Fibroblast of villous mesenchyme (primary cell): ENCODE data around the gene NCOA1. TPM values are rescaled to one million over a fixed set of nuclear protein-coding genes. Genes with fewer than 3 reads are reported as not detected.
"Not testable (repeated sequence)": the region's sequence is repeated elsewhere in the genome, so short reads cannot be mapped to it uniquely, and the experiment has no call there.

Source experiments
- DNase-seq: peaks from one replicate; pipeline ENCODE4 v3.0.0-alpha.2; 2010; ENCODE audit warnings: low read depth
- H3K4me3 ChIP-seq: 2 replicates; pipeline ENCODE4 v1.5.1; 2011; ENCODE audit warnings: low read depth, mild to moderate bottlenecking, low read length
- total RNA-seq: library from RNA; depleted of rRNA; stranded (reverse); fragments of >200 nt; gene quantifications from 2 replicates; pipeline ENCODE4 v1.2.3, GENCODE V29; 2012
- TF ChIP-seq, protein P1 (sequence below): IDR thresholded peaks from 2 replicates; pipeline ENCODE4 v1.5.1; 2012; ENCODE audit warnings: low read depth, mild to moderate bottlenecking, low read length; ENCODE audit not compliant: insufficient read depth

NCOA1 gene
- total RNA-seq, 1 donor: 19.0 TPM

DNA sequence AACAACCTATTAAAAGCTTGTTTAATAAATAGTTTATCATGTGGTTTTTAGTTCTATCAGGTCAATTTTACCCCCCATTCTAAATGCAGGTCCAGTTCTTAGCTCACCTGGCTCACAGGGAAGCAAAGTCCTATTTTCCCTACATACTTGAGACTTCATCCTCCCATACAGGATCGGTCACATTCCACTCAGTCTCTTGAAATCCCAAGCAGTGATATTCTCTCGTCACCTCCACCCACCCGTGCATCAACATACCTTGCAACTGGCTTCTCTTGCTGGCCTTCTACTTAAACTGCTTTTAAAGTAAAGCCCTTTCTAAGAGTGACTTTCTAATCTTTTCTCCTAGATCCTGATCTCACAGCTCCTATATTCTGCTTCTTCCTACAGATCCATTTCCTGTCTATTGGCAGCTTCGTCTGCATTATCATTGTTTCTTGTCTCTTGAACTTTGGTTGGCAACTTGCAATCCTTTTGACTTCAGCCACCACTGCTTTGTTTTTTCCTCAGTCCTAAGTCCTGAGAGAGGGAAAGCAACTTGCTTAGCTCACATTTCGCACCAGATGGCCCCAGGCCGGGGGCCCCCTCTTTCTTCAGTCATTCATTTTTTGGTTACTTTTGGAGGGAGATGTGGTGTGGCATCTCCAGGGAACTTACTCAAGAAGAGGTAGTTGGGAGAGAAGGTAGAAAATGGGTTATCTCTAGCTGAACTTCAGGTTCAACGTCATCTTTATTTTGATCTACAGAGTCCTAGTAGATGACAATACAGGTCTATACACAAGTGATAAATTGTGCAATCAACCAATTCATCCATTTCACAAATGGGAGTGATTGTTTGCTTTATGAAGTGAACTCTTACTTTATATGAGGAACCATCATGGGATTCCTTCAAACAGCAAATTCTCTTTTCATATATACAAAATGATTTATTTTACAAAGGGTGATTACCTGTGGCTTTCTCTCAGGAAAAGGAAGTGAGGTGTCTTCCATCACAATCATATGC is 23.9 kb upstream of the NCOA1 start:
- no peak for DNase-seq

GRCh38 chr2:24468453-24468852 is 22.6 kb upstream of the NCOA1 start:
- DNase-seq, H3K4me3 ChIP-seq: not testable (repeated sequence)

More for the DNA sequence above, 23.9 kb upstream of the NCOA1 start:
- no peak overlapping the region for H3K4me3 ChIP-seq
- TF ChIP-seq, protein P1, sequence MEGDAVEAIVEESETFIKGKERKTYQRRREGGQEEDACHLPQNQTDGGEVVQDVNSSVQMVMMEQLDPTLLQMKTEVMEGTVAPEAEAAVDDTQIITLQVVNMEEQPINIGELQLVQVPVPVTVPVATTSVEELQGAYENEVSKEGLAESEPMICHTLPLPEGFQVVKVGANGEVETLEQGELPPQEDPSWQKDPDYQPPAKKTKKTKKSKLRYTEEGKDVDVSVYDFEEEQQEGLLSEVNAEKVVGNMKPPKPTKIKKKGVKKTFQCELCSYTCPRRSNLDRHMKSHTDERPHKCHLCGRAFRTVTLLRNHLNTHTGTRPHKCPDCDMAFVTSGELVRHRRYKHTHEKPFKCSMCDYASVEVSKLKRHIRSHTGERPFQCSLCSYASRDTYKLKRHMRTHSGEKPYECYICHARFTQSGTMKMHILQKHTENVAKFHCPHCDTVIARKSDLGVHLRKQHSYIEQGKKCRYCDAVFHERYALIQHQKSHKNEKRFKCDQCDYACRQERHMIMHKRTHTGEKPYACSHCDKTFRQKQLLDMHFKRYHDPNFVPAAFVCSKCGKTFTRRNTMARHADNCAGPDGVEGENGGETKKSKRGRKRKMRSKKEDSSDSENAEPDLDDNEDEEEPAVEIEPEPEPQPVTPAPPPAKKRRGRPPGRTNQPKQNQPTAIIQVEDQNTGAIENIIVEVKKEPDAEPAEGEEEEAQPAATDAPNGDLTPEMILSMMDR: no peak

DNA sequence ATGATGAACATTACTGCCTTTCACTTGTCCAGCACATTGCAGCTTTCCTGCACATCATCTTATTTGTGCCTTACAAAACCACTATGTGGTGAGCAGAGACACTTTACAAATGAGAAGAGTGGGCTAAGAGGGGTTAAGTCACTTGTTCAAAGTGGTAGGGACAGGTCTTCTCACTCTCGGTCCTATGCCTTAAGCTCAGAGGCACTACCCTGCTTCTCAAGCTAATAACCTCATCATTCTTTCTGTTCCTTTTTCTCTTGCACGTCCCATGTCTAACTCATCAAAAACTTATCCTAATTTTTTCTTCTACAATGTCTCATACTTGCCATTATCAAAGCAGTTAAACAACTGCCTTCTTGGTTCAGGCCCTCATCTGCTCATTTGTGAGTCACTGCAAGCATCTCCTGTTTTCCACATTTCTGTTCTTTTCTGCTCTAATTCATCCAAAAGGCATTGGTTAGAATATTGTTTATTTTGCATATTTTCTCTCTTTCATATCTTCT is 21.9 kb upstream of the NCOA1 start:
- TF ChIP-seq, protein P1: no peak
- H3K4me3 ChIP-seq: no peak overlapping the region
- no peak for DNase-seq

DNA sequence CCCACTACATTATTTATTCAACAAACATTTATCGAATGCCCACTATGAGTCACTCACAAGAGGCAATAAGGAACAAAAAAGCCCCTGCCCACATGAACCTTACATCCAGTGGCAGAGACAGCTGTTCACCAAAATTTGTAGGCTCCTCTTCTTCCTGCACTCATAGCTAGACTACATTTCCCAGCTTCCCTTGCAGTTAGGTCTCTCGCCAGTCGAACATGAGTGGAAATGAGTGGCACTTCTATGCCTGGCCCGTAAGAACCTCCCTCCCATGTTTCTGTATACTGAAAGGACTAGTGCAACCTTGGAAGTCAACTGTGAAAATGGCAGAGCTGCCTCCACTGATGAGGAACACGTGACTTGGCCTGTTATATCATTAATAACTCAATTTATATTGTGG is 19.4 kb upstream of the NCOA1 start:
- TF ChIP-seq, protein P1: no peak
- DNase-seq: no peak
- H3K4me3 ChIP-seq: no peak overlapping the region

DNA sequence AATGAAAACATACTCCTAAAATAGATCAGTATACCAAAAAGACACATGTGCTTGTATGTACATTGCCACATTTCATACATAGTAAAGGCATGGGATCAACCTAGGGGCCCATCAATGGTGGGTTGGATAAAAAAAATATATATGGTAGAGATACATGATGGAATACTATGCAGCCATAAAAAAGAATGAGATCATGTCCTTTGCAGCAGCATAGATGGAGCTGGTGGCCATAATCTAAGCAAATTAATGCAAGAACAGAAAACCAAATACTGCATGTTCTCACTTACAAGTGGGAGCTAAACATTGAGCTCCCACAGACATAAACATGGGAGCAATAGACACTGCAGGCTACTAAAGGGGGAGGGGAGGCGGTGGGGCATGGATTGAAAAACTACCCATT is 18.6 kb upstream of the NCOA1 start:
- no peak overlapping the region for H3K4me3 ChIP-seq
- TF ChIP-seq, protein P1: no peak
- no peak for DNase-seq

GRCh38 chr2:24473626-24474025 is 17.4 kb upstream of the NCOA1 start:
- H3K4me3 ChIP-seq: no peak overlapping the region
- DNase-seq: no peak
- TF ChIP-seq, protein P1: no peak

DNA sequence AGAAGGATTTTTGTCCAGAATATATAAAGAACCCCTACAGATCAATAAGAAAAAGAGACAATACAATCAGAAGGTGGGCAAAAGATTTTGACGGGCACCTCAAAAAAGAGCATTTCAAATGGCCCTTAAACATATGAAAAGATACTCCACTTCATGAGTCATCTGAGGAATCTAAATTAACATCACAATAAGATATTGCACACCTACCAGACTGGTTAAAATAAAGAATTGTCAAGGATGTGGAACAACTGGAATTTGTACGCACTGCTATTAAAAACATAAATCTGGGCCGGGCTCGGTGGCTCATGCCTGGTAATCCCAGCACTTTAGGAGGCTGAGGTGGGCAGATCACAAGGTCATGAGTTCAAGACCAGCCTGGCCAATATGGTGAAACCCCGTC is 17.0 kb upstream of the NCOA1 start:
- no peak for DNase-seq
- H3K4me3 ChIP-seq: no peak overlapping the region
- TF ChIP-seq, protein P1: no peak
